Astrocyte of the cerebellum (primary cell): Measurements from ENCODE around the gene CAPN8.

Experiments
- DNase-seq: peaks from one replicate; pipeline ENCODE4 v3.0.0-alpha.2; 2011; ENCODE audit warnings: low read depth
- H3K4me3 ChIP-seq: 2 replicates; pipeline ENCODE4 v1.5.1; 2011; ENCODE audit warnings: mild to moderate bottlenecking, low read depth, low read length, moderate library complexity
- in situ Hi-C: cut with HindIII; loops from 2 replicates; pipeline ENCODE4 v1.10.0; 2017; ENCODE audit warnings: low sequenced_read_pairs
- TF ChIP-seq, protein P1 (sequence below): IDR thresholded peaks from 2 replicates; pipeline ENCODE4 v1.5.1; 2012; ENCODE audit warnings: low read length, low read depth, moderate library complexity, mild to moderate bottlenecking; ENCODE audit errors: missing control alignments

The CAPN8 gene

DNA sequence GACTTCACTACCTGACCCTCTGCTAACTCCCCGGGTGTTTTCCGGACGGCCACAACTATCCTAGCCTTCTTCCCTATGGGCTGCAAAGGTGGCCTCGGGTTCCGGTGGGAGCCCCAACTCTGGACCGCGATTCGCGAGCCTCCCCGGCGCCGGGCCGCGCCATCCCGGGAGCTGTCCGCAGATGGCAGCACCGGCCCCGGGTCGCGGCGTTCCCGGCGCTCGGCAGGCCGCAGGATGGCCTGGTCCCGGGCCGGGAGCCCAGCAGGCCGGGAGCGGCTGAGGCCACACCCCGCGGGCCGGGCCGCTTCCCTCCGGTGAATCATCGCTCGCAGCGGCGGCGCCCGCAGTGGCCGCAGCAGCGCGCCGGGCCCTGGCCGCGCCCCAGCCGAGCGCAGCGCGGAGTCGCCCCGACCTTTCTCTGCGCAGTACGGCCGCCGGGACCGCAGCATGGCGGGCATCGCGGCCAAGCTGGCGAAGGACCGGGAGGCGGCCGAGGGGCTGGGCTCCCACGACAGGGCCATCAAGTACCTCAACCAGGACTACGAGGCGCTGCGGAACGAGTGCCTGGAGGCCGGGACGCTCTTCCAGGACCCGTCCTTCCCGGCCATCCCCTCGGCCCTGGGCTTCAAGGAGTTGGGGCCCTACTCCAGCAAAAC lies 46.8 kb upstream of the CAPN8 start, which contains the start of gene CAPN2:
Gene CAPN2, plus strand, starts transcription at position 346 of the 656 bp plus-strand sequence. Its CDS starts 102 bp downstream, at position 448.
- TF ChIP-seq, protein P1, sequence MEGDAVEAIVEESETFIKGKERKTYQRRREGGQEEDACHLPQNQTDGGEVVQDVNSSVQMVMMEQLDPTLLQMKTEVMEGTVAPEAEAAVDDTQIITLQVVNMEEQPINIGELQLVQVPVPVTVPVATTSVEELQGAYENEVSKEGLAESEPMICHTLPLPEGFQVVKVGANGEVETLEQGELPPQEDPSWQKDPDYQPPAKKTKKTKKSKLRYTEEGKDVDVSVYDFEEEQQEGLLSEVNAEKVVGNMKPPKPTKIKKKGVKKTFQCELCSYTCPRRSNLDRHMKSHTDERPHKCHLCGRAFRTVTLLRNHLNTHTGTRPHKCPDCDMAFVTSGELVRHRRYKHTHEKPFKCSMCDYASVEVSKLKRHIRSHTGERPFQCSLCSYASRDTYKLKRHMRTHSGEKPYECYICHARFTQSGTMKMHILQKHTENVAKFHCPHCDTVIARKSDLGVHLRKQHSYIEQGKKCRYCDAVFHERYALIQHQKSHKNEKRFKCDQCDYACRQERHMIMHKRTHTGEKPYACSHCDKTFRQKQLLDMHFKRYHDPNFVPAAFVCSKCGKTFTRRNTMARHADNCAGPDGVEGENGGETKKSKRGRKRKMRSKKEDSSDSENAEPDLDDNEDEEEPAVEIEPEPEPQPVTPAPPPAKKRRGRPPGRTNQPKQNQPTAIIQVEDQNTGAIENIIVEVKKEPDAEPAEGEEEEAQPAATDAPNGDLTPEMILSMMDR: peak; percentile 60
- peak within 1 kb of the TSS; percentile 88 for H3K4me3 ChIP-seq
- in situ Hi-C loops: no loop called here
- peak; percentile 65 for DNase-seq

- TF ChIP-seq, protein P1: no peak
- in situ Hi-C loops: no loop called here
- DNase-seq: no peak
- peak overlapping the region; percentile 2 for H3K4me3 ChIP-seq
Observed at GRCh38 chr1:223711747-223712193, 46.3 kb upstream of the CAPN8 start.

DNA sequence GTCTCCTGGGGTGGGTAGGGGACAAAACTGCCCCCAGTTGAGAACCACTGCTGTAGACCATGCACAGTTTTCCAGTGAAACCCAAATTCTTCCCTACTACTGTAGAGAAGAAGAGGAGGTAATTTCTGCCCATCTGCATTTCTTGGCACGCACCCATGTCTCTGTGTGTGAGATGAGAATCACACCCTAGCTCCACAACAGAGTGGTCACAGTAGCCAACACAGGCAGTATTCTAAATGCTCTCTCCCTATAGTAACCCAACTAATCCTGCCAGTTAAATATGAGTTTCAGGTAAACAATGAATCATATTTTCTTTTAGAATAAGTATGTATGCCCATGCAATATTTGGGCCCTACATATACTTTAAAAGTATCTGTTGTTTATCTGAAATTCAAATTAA lies 45.7 kb upstream of the CAPN8 start:
- DNase-seq: no peak
- H3K4me3 ChIP-seq: no peak overlapping the region
- TF ChIP-seq, protein P1: no peak
- in situ Hi-C loops: no loop called here

DNA sequence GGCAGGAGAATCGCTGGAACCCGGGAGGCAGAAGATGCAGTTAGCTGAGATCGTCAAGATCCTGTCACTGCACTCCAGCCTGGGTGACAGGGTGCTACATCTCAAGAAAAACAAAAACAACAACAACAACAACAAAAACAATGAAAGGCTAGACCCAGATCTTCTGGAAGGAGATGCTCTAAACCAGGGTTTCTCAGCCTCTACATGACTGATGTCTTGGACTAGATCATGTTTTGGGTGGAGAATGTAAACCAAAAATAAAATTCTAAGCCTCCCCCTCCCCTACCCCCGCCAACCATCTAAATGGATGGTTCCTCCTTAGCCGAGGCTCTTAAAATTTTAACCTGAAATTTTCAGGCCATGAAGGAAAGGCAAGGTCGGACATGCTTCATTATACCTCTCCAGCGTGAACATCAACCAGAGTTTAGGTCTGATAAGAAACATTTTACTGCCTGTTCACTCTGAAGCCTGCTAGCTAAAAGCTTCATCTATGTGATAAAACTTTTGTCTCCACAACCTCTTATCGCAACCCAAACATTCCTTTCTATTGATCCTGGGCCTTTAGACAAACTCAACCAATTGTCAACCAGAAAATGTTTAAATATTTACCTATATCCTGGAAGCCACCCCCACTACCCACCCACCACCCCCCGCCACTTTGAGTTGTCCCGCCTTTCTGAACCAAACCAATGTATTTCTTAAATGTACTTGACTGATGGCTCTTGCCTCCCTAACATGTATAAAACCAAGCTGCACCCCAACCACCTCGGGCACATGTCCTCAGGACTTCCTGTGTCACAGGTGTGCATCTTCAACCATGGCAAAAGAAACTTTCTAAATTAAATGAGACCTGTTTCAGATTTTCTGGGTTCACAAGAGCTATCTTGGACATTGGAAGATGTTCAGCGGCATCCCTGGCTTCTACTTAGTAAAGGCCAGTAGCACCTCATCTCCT lies 45.0 kb upstream of the CAPN8 start:
- DNase-seq: no peak
- in situ Hi-C loops: no loop called here
- TF ChIP-seq, protein P1: no peak
- H3K4me3 ChIP-seq: no peak overlapping the region

GRCh38 chr1:223709598-223709997 lies 44.1 kb upstream of the CAPN8 start:
- no peak for DNase-seq
- TF ChIP-seq, protein P1: peak; percentile 50
- in situ Hi-C loops: no loop called here
- no peak overlapping the region for H3K4me3 ChIP-seq

DNA sequence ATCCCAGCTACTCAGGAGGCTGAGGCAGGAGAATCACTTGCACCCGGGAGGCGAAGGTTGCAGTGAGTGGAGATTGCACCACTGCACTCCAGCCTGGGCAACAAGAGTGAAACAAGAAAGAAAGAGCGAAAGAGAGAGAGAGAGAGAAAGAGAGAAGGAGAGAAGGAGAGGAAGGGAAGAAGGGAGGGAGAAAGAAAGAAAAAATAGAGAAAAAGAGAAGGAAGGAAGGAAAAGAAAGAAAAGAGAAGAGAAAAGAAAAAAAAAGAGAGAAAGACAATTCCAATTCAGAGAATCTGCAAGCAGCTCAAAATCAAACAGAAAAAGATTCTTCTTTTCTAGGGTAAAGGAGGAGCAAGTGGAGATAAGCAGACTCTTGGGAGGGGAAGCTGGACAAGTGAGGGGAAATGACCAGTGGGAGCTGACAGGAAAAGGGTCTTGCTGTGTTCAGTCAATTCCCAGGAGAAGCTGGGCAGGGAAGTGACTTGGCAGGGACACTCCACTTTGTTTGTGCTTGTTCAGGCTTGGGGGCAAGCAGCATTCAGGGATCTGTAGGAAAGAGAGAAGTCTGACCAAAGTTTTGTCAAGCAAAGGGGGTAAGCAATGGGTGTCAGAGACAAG lies 43.3 kb upstream of the CAPN8 start:
- TF ChIP-seq, protein P1: no peak
- no peak for DNase-seq
- no peak overlapping the region for H3K4me3 ChIP-seq
- in situ Hi-C loops: no loop called here
